Osteocyte (in vitro differentiated cells): ENCODE measurements around the gene TNK1. TPM values are rescaled to one million over a fixed set of nuclear protein-coding genes. Genes with fewer than 3 reads are reported as not detected.

Source experiments
- DNase-seq: peaks from one replicate; pipeline ENCODE4 v3.0.0; 2021; ENCODE audit warnings: mixed read lengths; ENCODE audit not compliant: unreplicated experiment; ENCODE audit errors: extremely low spot score
- H3K27ac Mint-ChIP-seq: one replicate; pipeline ENCODE4 v1.8.0; 2021; ENCODE audit warnings: mild to moderate bottlenecking, mixed read lengths; ENCODE audit not compliant: unreplicated experiment
- H3K27me3 Mint-ChIP-seq: one replicate; pipeline ENCODE4 v1.8.0; 2021; ENCODE audit warnings: mixed read lengths; ENCODE audit not compliant: unreplicated experiment
- H3K36me3 Mint-ChIP-seq: one replicate; pipeline ENCODE4 v1.8.0; 2021; ENCODE audit warnings: mixed read lengths; ENCODE audit not compliant: unreplicated experiment
- H3K4me1 Mint-ChIP-seq: one replicate; pipeline ENCODE4 v1.8.0; 2021; ENCODE audit warnings: mixed read lengths; ENCODE audit not compliant: unreplicated experiment
- H3K4me3 Mint-ChIP-seq: one replicate; pipeline ENCODE4 v1.8.0; 2021; ENCODE audit warnings: mild to moderate bottlenecking, moderate library complexity, mixed read lengths; ENCODE audit not compliant: unreplicated experiment
- H3K9me3 Mint-ChIP-seq: one replicate; pipeline ENCODE4 v1.8.0; 2021; ENCODE audit warnings: mixed read lengths; ENCODE audit not compliant: unreplicated experiment
- total RNA-seq: library from RNA; stranded (reverse); gene quantifications from 2 replicates; pipeline ENCODE4 v1.2.1, GENCODE V29; 2021
- TF ChIP-seq, protein P1 (sequence below): fragments of 200-600 bp; sonication (generic); IDR thresholded peaks from 2 replicates; pipeline ENCODE4 v1.5.0; 2021; ENCODE audit warnings: antibody characterized with exemption, mild to moderate bottlenecking, moderate library complexity

The TNK1 gene
- total RNA-seq, 1 donor from 2014 or later = not detected

DNA sequence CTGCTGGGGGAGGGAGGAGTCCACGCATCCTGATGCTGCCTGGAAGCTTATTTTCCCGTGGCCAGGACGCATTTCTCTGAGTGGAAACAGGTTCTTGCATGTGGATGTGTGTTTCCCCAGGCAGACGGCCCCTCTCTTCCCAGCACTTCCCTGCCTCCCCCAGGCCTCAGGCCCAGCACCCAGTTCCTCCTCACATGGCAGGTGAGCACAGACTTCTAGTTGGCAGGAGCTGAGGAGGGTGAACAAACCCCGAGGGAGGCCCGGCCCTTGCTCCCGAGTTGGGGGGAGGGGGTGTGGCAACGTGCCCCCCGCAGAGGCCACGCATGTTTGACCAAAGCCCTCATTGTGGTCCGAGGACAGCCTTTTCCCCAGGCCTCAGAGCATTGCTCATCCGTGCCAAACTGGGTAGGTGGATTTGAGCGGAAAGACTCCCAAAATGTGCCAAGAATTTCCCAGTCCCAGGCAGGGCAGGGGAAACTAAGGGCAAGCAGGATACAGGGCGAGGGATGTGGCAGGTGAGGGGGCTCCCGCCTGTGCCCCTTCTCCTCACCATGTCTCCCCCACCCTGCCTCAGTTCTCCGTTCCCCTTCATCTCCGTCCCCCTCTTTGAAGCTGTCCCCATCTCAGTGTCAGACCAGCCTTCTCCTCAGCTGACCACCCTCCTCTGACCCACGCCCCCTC lies 37.7 kb downstream of the TNK1 start:
- H3K36me3 Mint-ChIP-seq = peaks cover 12% of the 10 kb centered on the region
- H3K27ac Mint-ChIP-seq = no peak overlapping the region
- H3K4me1 Mint-ChIP-seq = no peaks in the 10 kb centered on the region

DNA sequence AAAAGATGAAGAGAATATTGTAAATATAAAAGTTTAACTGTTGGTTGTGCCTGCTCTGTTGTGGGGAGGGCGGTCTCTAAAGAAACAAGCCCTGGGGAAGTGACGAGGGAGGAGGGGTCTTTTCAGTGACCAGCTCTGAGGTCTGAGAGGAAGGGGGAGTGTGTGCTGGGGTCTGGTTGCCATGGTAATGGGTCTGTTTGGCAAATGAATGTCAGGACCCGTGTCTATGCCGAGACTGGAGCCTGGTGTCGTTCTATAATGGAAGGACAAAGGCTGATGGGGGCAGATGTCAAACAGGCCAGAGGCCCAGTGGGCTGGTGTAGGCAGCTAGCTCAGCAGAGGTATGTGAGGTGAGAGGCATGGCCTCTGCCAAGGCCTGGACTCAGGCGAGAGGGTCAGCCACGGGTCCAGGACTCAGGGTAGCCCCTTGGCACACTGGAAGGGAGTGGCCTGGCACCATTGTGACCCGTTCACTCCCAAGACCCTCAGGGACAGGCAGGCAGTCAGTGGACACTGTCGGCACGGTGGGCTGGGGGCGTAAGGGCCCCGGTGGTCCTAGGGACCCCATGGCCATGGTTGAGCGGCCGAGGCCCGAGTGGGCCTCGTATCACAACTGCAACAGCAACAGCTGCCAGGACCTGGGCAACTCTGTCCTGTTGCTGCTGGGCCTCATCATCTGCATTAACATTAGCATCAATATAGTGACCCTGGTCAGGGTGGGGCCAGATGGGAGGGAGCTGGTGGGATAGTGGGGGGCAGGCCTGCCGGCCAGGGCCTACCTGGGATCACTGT lies 39.1 kb downstream of the TNK1 start, which contains the start of gene SPEM1:
Gene SPEM1, plus strand, starts transcription at position 506 of the 792 bp plus-strand sequence. Its CDS starts 61 bp downstream, at position 567.
- no peak for DNase-seq
- no peak within 1 kb of the TSS for H3K27ac Mint-ChIP-seq
- H3K9me3 Mint-ChIP-seq = no peaks in the 10 kb centered on the region
- H3K4me1 Mint-ChIP-seq = no peaks in the 10 kb centered on the region
- H3K36me3 Mint-ChIP-seq = peaks cover 9% of the 10 kb centered on the region
- H3K4me3 Mint-ChIP-seq = no peak within 1 kb of the TSS
- no peaks in the 10 kb centered on the region for H3K27me3 Mint-ChIP-seq
- TF ChIP-seq, protein P1, sequence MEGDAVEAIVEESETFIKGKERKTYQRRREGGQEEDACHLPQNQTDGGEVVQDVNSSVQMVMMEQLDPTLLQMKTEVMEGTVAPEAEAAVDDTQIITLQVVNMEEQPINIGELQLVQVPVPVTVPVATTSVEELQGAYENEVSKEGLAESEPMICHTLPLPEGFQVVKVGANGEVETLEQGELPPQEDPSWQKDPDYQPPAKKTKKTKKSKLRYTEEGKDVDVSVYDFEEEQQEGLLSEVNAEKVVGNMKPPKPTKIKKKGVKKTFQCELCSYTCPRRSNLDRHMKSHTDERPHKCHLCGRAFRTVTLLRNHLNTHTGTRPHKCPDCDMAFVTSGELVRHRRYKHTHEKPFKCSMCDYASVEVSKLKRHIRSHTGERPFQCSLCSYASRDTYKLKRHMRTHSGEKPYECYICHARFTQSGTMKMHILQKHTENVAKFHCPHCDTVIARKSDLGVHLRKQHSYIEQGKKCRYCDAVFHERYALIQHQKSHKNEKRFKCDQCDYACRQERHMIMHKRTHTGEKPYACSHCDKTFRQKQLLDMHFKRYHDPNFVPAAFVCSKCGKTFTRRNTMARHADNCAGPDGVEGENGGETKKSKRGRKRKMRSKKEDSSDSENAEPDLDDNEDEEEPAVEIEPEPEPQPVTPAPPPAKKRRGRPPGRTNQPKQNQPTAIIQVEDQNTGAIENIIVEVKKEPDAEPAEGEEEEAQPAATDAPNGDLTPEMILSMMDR = no peak

More for the DNA sequence above, 37.7 kb downstream of the TNK1 start:
- no peaks in the 10 kb centered on the region for H3K9me3 Mint-ChIP-seq
- H3K4me3 Mint-ChIP-seq = no peak overlapping the region
- DNase-seq = no peak
- no peaks in the 10 kb centered on the region for H3K27me3 Mint-ChIP-seq
- TF ChIP-seq, protein P1 = no peak

DNA sequence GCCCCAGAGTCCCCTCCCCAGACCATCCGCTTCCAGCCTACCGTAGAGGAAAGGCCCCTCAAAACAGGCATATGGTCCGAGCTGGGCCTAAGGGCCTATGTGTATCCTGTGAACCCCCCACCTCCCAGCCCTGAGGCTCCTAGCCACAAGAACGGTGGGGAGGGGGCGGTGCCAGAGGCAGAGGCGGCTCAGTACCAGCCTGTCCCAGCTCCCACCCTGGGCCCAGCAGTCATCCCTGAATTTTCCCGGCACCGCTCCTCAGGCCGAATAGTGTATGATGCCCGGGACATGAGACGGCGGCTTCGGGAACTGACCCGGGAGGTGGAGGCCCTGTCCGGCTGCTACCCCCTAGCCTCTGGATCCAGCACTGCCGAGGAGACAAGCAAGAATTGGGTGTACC lies 40.3 kb downstream of the TNK1 start:
- peaks cover 6% of the 10 kb centered on the region for H3K36me3 Mint-ChIP-seq
- H3K27ac Mint-ChIP-seq = no peak overlapping the region
- H3K9me3 Mint-ChIP-seq = no peaks in the 10 kb centered on the region
- no peaks in the 10 kb centered on the region for H3K4me1 Mint-ChIP-seq
- no peak overlapping the region for H3K4me3 Mint-ChIP-seq
- DNase-seq = no peak
- no peaks in the 10 kb centered on the region for H3K27me3 Mint-ChIP-seq
- TF ChIP-seq, protein P1 = no peak

DNA sequence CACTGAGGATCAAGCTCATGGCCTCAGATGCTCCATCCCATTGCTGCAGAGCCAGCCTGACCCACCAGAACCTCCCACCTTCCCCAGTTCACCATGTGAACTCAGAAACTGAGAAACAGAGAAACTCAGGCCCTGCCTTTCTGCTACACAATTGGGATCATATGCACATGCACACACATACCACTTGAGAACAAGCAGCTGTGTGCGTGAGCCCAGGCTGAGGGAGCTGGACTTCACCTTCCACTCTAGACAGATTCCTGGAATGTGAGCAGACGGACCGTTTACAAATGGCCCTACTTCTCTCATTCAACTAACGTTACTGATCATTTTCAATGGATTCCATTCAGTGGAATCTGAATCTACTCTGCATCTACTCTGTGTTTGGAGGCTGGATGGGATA lies 42.8 kb downstream of the TNK1 start:
- TF ChIP-seq, protein P1 = no peak
- no peak for DNase-seq
- Mint-ChIP-seq H3K36me3 (no peaks in the 10 kb centered on the region), H3K27ac (no peak overlapping the region), H3K4me1 (no peaks in the 10 kb centered on the region), H3K9me3 (no peaks in the 10 kb centered on the region), H3K27me3 (no peaks in the 10 kb centered on the region), H3K4me3 (no peak overlapping the region)

DNA sequence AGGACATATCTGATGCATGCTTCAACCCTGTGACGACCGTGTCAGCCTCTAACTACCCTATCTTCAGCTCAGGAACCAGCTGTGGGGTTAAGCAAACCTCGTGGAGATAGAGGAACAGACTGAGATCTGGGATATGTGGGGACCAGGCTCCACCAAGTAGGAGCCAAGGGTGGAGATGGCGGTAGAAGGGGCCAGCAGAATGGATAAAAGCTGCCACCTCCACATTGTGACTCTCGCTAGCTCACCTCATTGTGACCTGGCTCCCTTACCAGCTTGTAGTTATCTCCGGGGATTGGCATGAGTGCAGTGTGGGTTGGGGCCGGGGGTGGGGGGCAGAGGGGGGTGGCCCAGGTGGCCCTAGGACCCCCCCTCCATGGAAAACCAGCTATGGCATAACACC lies 44.4 kb downstream of the TNK1 start, which contains the start of gene SPEM2:
Gene SPEM2, plus strand, starts transcription at position 301 of the 400 bp plus-strand sequence. Its CDS starts 73 bp downstream, at position 374.
- no peak for DNase-seq
- TF ChIP-seq, protein P1 = no peak
- Mint-ChIP-seq H3K4me1 (no peaks in the 10 kb centered on the region), H3K9me3 (no peaks in the 10 kb centered on the region), H3K27me3 (no peaks in the 10 kb centered on the region), H3K4me3 (no peak within 1 kb of the TSS), H3K36me3 (no peaks in the 10 kb centered on the region), H3K27ac (no peak within 1 kb of the TSS)
